ENCODE data around the gene EPB42.

GRCh38 chr15:43204016-43204901 lies 16.6 kb downstream of the EPB42 start:
- TF ChIP-seq CTCF (IDR thresholded peaks at IDR 0.05) = peak; percentile 41 to 68 (median 58)
- no peak for TF ChIP-seq POLR2A (IDR thresholded peaks at IDR 0.05)

All from heart left ventricle (tissue), 13 donors.